Omental fat pad (tissue), 4 donors: ENCODE results near the gene CFAP65. TPM values are rescaled to one million over a fixed set of nuclear protein-coding genes. Genes with fewer than 3 reads are reported as not detected.

Experiments used
- ATAC-seq: fragments of 150-250 bp; one replicate; pipeline ENCODE4 v1.9.1; 2016; ENCODE audit warnings: mild to moderate bottlenecking, moderate library complexity; ENCODE audit not compliant: low FRiP score
- DNase-seq: peaks from one replicate; pipeline ENCODE4 v3.0.0-alpha.2; 2019; ENCODE audit warnings: low spot score
- small RNA-seq: library from RNA; depleted of rRNA; stranded (forward); fragments of <200 nt; gene quantifications from one replicate; pipeline ENCODE3, GENCODE V24; 2016
- total RNA-seq, 4 donors: library from RNA; depleted of rRNA; stranded (reverse); fragments of >200 nt; gene quantifications; one replicate each; pipeline ENCODE4 v1.1.0, GENCODE V29; 2016
- TF ChIP-seq, protein P1 (sequence below), 3 donors: fragments of 450-650 bp; IDR thresholded peaks; one replicate each; pipeline ENCODE4 v1.5.1; 2016 to 2017; ENCODE audit warnings: antibody characterized with exemption in 3 of 3, mild to moderate bottlenecking in 3 of 3, moderate library complexity in 2 of 3

CFAP65 gene
- total RNA-seq, 4 donors from 2014 or later: 0.19 TPM; not detected in 3

DNA sequence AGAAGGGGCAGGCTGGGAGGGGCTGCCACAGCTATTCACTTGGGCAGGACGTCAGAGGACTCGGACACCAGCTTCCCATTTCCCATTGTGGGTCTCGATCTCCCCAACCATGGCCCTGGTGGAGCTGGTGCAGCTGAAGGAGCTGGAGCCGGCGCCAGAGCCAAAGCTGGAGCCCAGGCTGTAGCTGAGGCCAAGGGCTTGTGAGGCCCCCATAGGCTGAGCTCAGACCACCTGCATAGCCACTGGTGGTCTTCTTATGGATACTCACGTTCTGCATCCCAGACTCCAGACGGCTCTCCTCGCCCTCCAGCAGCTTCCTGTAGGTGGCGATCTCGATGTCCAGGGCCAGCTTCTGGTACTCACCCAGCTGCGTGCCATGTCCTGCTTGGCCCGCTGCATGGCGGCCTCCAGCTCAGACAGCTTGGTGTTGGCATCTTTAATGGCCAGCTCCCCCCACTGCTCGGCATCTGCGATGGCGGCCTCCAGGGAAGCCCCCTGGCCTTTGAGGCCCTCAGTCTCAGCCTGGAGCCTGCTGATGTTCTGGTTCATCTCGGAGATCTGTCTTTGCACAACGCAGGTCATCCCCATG is 87.9 kb downstream of the CFAP65 start:
- ATAC-seq (no peak), DNase-seq (no peak)
- TF ChIP-seq, protein P1, sequence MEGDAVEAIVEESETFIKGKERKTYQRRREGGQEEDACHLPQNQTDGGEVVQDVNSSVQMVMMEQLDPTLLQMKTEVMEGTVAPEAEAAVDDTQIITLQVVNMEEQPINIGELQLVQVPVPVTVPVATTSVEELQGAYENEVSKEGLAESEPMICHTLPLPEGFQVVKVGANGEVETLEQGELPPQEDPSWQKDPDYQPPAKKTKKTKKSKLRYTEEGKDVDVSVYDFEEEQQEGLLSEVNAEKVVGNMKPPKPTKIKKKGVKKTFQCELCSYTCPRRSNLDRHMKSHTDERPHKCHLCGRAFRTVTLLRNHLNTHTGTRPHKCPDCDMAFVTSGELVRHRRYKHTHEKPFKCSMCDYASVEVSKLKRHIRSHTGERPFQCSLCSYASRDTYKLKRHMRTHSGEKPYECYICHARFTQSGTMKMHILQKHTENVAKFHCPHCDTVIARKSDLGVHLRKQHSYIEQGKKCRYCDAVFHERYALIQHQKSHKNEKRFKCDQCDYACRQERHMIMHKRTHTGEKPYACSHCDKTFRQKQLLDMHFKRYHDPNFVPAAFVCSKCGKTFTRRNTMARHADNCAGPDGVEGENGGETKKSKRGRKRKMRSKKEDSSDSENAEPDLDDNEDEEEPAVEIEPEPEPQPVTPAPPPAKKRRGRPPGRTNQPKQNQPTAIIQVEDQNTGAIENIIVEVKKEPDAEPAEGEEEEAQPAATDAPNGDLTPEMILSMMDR (IDR thresholded peaks at IDR 0.05): no peak

Small RNA genes within 50 kb of the gene (small RNA-seq; reads per million reads assigned to genes)
- gene MIR3131 (not detected), gene MIR375 (8.5 reads per million, percentile 86 among the genes with 10 or more reads in this experiment)

Other genes starting within 250 kb of the CFAP65 start
- gene PRKAG3, start 209.7 kb downstream of the CFAP65 start, total RNA-seq: not detected
- gene WNT6, start 181.7 kb downstream of the CFAP65 start, total RNA-seq: 1 to 10 TPM in 2 of 4 donors, under 1 TPM in 2; 0.19 to 2.7 (median 0.62) TPM
- 1 to 10 TPM in 1 of 4 donors, under 1 TPM in 1, not detected in 2; 0.36 to 2.3 TPM for gene WNT10A, start 160.7 kb downstream of the CFAP65 start, total RNA-seq
- gene CDK5R2, start 81.8 kb downstream of the CFAP65 start, total RNA-seq: not detected
- gene FEV, start 56.3 kb downstream of the CFAP65 start, total RNA-seq: not detected
- gene CRYBA2, start 48.1 kb downstream of the CFAP65 start, total RNA-seq: not detected
- gene IHH, start 19.4 kb upstream of the CFAP65 start, total RNA-seq: under 1 TPM in 1 of 4 donors, not detected in 3; 0.48 TPM
- gene NHEJ1, start 119.3 kb upstream of the CFAP65 start, total RNA-seq: 10 to 100 TPM; 13.8 to 23.2 (median 17.5) TPM
- 1 to 10 TPM; 1.0 to 2.7 (median 1.2) TPM for gene SLC23A3, start 128.5 kb upstream of the CFAP65 start, total RNA-seq
- gene CNPPD1, start 135.4 kb upstream of the CFAP65 start, total RNA-seq: 10 to 100 TPM; 37.0 to 77.2 (median 43.0) TPM
- gene RETREG2, start 136.8 kb upstream of the CFAP65 start, total RNA-seq: 10 to 100 TPM; 48.5 to 73.9 (median 57.7) TPM
- gene ZFAND2B, start 165.3 kb upstream of the CFAP65 start, total RNA-seq: 10 to 100 TPM; 25.1 to 57.1 (median 40.1) TPM
- 10 to 100 TPM; 24.1 to 35.6 (median 28.8) TPM for gene ABCB6, start 177.4 kb upstream of the CFAP65 start, total RNA-seq
- 10 to 100 TPM; 24.4 to 52.2 (median 38.6) TPM for gene ATG9A, start 188.1 kb upstream of the CFAP65 start, total RNA-seq
- gene ANKZF1, start 188.3 kb upstream of the CFAP65 start, total RNA-seq: 10 to 100 TPM; 13.5 to 77.4 (median 22.7) TPM
- gene GLB1L, start 203.9 kb upstream of the CFAP65 start, total RNA-seq: 10 to 100 TPM in 3 of 4 donors, 1 to 10 TPM in 1; 9.0 to 21.9 (median 12.3) TPM
- gene STK16, start 204.0 kb upstream of the CFAP65 start, total RNA-seq: 10 to 100 TPM in 3 of 4 donors, 1 to 10 TPM in 1; 9.8 to 18.9 (median 12.5) TPM
- gene TUBA4B, start 211.7 kb upstream of the CFAP65 start, total RNA-seq: not detected
- gene TUBA4A, start 212.4 kb upstream of the CFAP65 start, total RNA-seq: 10 to 100 TPM; 26.9 to 74.0 (median 50.3) TPM
- 10 to 100 TPM; 27.5 to 56.6 (median 46.8) TPM for gene DNAJB2, start 237.8 kb upstream of the CFAP65 start, total RNA-seq